Colon (tissue), 2 donors: Measurements from ENCODE around the gene GRM1.

Experiments used
- FAIRE-seq: peaks from 2 replicates; lab custom pipeline; 2012; peaks lifted over from hg19 to GRCh38; lab: Jason Lieb, UNC
- donor health status: control.
- donor health status: control.

GRM1 gene

GRCh38 chr6:146277142-146277541 is 248.3 kb downstream of the GRM1 start:
- FAIRE-seq = no peak

GRCh38 chr6:146281651-146282362 is 252.9 kb downstream of the GRM1 start:
- FAIRE-seq = no peak

DNA sequence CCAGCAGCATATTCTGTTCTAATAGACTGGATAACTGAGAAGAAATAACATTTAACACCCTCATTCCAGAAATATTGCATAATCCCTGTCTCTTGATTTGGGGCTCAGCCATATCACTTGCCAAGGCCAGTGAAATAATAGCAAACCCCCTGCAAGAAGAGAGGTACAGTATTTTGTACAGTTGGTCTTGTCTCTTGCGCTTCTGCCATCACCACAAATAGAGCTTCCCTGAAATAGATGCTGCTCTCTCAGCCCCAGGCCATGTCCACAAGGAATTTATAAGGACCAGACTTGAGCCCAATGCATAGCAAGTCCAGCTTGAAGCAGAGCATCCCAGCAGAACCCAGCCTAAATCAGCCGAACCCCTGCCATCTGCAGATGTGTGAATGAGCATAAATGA is 254.0 kb downstream of the GRM1 start:
- FAIRE-seq = no peak

DNA sequence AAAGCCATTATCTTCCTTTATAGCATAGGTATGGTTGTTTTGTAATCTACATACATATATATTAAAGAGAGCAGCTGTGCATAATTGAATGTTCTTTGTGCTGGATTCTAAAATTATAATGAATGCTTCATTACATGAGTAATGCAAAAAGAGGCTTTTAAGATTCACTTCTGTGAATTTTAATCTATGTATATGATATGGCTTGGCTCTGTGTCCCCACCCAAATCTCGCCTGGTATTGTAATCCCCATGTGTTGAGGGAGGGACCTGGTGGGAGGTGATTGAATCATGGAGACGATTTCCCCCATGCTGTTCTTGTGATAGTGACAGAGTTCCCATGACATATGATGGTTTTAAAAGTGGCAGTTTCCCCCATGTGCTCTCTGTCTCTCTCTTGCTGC is 255.4 kb downstream of the GRM1 start:
- FAIRE-seq = no peak

DNA sequence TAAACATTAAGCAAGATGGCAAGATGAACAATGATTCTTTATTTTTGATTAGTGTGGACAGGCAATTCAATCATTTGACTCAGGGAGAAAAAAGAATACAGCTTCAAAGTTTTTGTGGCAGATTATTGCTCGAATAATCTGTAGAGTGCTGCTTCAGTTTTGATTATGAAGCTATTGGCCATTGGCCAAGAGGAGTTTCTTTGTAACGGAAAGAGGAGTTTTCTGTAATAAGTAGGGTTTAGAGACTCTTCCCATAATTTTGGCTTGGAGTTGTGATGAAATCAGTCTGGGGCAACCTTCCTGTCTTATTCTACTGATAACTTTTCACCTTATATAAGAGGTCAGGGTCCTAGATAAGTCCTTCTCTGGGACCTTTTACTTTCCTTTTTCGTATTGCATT is 258.1 kb downstream of the GRM1 start:
- FAIRE-seq = no peak

GRCh38 chr6:146287691-146288369 is 259.0 kb downstream of the GRM1 start:
- FAIRE-seq = no peak

GRCh38 chr6:146289816-146290588 is 261.1 kb downstream of the GRM1 start:
- FAIRE-seq = no peak

- FAIRE-seq = no peak
These were observed 261.7 kb downstream of the GRM1 start for GRCh38 chr6:146290589-146290901.

DNA sequence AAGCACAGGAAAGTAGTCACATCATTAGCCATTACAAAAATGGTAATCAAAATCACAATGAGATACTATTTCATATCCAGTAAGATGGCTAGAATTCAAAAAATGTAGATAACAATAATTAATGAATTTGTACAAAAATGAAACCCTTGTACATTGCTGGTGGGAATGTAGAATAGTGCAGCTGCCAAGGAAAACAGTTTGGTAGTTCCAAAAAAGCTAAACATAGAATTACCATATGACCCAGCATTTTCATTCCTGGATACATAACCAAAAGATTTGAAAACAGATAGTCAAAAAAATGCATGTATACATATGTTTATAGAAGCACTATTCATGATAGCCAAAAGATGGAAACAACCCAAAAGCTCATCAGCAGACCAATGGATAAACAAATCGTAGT is 263.6 kb downstream of the GRM1 start:
- no peak for FAIRE-seq

GRCh38 chr6:146295695-146296094 is 266.8 kb downstream of the GRM1 start:
- FAIRE-seq = no peak

GRCh38 chr6:146297815-146298214 is 269.0 kb downstream of the GRM1 start:
- no peak for FAIRE-seq

DNA sequence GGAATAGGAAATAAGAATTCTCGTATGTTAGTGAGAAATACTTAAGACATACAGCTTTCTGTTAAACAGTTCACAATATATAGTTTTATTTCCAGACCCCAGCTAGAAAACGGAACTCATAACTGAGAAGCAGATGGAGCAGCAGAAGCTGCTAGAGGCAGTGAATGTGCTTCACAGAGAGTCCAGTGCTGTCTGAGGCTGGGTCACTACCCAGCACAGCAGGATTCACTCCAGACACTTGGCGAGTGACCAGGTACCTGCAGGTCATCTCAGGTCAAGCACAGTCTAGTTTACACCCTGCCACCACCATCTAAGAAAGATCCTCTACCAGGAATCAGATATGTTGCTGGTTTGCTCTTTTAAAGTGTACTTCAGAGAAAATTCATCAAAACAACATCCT is 271.7 kb downstream of the GRM1 start:
- FAIRE-seq = no peak

DNA sequence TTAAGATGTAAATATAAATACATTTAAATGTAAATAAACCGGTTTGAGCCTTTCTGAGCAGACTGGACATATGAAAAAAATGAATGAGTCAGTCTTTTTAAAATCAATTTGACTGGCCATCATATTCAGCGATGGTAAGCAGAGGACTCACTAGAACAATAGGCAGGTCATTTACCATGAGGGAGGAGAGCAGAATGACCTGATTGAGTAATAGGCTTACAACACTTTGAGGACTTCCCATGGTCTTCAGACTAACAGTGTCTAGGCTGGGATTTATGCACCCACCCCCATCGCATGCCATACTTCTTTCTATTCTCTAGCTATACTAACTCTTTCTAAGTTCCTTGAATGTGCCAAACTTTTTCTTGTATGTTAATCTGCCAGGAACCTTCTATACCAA is 272.9 kb downstream of the GRM1 start:
- FAIRE-seq = no peak

DNA sequence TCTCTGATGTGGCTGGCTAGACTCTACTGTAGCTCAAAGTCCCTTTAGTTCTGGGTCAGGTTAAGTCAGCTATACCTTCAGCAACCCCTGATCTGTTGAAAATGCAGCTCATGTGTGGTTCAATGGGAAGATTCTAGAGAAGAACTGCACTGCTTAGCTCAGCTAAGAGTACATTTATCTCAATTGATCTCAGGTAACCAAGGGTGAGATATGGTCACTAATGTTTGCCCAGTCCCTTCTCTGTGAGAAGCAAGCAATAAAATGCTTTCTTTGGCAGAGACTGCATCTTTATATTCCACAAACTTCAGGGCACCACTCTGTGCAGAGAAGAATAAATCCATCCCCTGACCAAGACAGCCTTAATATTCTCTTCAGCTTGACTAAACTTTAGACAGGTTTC is 274.1 kb downstream of the GRM1 start:
- no peak for FAIRE-seq

DNA sequence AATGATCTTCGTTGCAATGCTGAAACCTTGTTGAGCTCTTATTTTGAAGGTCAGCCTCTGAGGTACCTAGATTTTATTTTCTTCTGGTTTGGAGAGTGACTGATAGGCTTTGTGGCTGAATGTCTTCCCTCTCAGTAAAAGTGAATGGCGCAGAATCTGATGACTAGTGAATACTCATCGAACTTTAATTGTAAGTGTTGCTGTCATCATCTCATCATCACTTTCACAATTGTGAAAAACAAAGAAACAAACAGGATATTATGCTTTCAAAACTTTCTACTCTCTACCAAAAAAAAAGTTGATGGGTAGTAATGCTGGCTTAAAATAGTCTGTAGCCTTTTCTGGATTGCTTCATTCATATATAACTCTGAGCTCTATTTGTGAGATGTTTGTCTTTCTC is 275.3 kb downstream of the GRM1 start:
- no peak for FAIRE-seq

DNA sequence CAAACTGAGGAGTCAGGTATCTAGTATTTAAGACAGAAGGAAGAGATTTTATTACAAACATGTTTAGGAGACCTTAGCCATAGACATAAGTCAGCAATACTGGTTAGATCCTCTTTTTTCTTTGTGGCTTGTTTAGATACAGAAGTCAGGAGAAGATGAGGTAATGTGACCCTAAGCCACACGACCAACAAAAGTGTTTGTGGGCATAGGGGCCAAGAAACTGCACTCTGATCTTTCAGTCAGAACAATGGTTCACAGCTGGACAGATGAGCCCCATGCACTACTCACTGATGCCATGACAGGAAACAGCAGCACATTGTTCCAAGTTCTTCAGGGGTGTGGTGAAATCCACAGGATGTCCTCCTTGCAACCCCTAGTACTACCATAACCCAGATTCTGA is 276.2 kb downstream of the GRM1 start:
- FAIRE-seq = no peak

GRCh38 chr6:146305951-146306350 is 277.1 kb downstream of the GRM1 start:
- FAIRE-seq = no peak

DNA sequence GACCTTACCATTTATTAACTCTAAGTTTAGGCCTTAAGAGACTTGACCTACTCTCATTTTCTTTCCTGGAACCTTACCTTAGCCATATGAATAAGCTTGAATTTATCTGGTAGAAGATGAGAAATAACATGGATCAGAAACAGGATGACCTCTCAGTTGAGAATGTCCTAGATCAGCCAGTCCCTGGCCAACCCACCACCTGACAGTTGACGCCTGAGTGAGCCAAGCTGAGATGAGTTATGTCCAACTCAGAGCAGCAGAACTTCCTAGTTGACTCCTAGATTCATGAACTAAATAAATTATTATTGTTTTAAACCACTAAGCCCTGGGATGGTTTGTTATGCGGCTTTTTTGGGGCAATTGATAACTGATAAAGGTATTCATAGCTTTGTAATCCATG is 281.8 kb downstream of the GRM1 start:
- FAIRE-seq = no peak

DNA sequence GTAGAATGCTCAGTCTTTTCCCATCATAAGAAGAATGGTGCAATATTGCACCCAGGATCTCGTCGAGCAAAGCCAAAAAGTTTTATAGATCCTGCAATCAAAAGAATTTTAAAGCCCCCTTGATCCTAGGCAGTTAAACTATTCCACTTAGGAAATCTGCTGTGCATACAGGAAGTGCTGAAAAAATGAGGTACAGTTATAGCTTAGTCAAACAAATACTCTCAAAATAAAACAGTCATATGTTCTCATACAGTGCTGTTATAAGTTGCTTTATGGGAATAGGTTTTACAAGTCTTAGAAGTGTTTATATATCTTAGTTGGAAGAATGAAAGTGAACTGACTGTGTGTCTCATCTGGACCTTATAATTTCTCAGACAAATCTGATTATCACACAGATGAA is 282.2 kb downstream of the GRM1 start:
- FAIRE-seq = no peak

- no peak for FAIRE-seq
These were observed 283.7 kb downstream of the GRM1 start for GRCh38 chr6:146312608-146313007.

DNA sequence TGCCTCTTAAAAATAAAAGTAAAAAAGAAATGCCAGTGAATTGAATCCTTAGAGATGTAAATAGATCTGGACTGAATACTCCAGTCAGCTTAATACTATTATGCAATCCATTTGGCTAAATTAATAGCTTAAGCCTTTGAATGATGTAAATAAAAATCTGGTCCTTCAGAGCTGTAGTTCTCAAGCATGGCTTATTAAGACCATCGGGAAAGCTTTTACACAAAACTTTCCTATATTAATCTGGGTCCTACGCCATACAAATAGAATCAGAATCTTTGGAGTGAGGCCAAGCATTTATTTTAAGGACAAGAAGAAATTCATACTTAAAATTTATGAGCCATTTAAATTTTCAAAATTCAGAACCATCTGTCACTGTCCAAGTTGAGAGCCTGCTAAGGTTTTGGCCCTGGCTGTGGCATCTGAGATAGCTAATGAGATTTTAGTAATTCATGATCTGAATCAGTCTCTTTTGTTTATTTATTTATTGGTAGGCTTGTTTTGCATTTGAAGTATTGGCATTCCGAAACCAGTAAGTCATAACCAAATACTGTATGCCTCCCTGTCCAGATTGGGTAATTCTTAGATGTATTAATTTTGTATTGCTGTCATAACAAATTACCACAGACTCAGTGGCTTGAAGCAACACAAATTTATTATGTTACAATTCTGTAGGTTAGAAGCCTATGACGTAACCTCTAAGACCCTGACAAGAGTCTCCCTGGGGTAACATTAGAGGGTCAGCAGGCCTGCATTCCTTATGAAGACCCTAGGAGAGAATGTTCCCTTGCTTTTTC is 286.7 kb downstream of the GRM1 start:
- no peak for FAIRE-seq

DNA sequence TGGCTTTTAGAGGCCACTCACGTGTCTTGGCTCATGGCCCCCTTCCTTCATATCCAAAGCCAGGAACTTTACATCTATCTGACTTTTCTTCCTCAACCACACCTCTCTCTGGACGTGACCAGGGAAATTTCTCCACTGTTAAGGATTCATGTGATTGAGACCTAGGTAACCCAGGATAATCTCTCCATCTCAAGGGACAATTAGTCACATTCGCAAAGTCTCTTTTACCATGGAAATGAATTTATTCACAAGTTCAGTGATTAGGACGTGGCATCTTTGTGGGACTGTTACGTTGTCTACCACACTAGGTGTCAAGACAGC is 287.3 kb downstream of the GRM1 start:
- FAIRE-seq = no peak

DNA sequence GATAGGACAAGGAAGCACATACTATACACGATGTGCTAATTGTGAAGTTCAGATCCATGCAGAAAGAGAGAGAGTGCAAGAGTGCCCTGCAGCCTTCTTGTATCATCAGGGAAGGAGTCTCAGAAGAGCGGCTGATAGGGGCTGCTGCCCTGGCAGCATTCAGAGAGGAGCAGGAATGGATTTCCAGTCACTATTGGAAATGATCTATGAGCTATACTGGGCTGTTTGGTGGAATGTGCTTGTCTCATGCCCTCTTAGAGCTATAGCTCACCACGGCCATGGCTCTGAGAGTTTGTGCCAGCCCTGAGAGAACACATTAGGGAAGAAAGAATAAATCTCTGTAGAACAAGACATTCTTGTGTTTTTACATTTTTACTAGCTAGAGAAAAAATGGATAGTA is 302.2 kb downstream of the GRM1 start:
- FAIRE-seq = no peak
